ENCODE results near the gene YWHAE. TPM values are rescaled to one million over a fixed set of nuclear protein-coding genes. Genes with fewer than 3 reads are reported as not detected.
"Not testable (repeated sequence)": the region's sequence is repeated elsewhere in the genome, so short reads cannot be mapped to it uniquely, and the experiment has no call there.

Gene YWHAE
- total RNA-seq, 2 experiments from 2014 or later, result 116 to 133 TPM

DNA sequence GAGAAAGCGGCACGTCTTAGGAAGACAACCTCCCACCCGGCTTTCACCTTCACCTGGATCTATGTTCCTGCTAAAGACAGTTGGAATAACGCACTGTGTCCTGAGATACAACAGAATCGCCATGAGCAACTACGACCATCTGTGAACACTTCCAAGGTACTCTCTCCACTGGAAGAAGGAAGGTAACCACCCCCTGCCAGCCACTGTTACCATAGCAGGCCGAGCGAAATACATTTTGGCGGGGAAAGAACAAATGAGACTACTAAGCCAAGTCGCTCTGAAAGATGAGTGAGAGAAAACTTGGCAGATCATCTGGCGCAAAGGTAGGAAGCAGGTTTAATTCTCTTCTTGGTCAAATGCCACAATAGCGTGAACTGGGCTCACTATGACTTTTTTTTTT, 46.2 kb upstream of the YWHAE start:
- Mint-ChIP-seq H3K4me3 (no peak overlapping the region), H3K36me3 (ENCODE audit: low read depth) (peaks cover 25% of the 10 kb centered on the region), H3K4me1 (ENCODE audit: low read depth) (peaks cover 36% of the 10 kb centered on the region), H3K27ac (peak overlapping the region; percentile 28), H3K9me3 (no peaks in the 10 kb centered on the region), H3K27me3 (no peaks in the 10 kb centered on the region)
- ATAC-seq (ENCODE audit: poor library complexity), result no peak
- no peak overlapping the region for H3K4me3 ChIP-seq (ENCODE audit: low read length)
- peaks cover 18% of the 10 kb centered on the region for H3K36me3 ChIP-seq (ENCODE audit: insufficient read depth, low read length)
- CTCF ChIA-PET, result interaction anchor here (1.3 kb wide), 1 partner anchor 80 kb away, joined by 4 read pairs; no protein-coding TSS in a partner anchor
- POLR2A ChIA-PET, result interaction anchor here (1.1 kb wide), 1 partner anchor 70 kb away, joined by 3 read pairs; the partner anchor contains the start of gene INPP5K
- intact Hi-C loops (cut with DNase I, micrococcal nuclease), result no loop called here
- H3K4me1 ChIP-seq (ENCODE audit: insufficient read depth, low read length), result peaks cover 48% of the 10 kb centered on the region
- no peaks in the 10 kb centered on the region for H3K9me3 ChIP-seq (ENCODE audit: control insufficient read depth in 1 of 2, insufficient read depth in 1 of 2, low read length in 2 of 2)
- H3K27me3 ChIP-seq (ENCODE audit: control insufficient read depth in 1 of 2, insufficient read depth in 2 of 2, low read length in 2 of 2), result no peaks in the 10 kb centered on the region
- DNase-seq, result no peak
- H3K27ac ChIP-seq (ENCODE audit: low read depth in 1 of 2, low read length in 2 of 2), result no peak overlapping the region
- TF ChIP-seq, protein P1, sequence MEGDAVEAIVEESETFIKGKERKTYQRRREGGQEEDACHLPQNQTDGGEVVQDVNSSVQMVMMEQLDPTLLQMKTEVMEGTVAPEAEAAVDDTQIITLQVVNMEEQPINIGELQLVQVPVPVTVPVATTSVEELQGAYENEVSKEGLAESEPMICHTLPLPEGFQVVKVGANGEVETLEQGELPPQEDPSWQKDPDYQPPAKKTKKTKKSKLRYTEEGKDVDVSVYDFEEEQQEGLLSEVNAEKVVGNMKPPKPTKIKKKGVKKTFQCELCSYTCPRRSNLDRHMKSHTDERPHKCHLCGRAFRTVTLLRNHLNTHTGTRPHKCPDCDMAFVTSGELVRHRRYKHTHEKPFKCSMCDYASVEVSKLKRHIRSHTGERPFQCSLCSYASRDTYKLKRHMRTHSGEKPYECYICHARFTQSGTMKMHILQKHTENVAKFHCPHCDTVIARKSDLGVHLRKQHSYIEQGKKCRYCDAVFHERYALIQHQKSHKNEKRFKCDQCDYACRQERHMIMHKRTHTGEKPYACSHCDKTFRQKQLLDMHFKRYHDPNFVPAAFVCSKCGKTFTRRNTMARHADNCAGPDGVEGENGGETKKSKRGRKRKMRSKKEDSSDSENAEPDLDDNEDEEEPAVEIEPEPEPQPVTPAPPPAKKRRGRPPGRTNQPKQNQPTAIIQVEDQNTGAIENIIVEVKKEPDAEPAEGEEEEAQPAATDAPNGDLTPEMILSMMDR (IDR thresholded peaks at IDR 0.05), result no peak

DNA sequence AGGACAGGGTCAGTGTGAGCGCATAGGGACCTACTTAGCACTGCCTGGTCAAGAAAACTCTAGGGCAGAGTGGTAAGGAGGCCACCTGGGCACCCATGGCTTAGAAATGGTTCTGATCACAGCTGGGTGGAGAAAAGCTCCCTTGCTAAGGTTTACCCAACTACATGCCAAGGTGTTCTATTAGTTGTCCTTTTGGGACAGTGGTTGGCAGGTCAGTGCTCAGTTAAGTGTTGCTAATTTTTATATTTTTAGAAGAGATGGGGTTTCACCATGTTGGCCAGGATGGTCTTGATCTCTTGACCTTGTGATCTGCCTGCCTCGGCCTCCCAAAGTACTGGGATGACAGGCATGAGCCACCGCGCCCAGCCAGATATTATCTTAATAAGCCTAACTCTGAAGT, 45.7 kb upstream of the YWHAE start:
- POLR2A ChIA-PET, result interaction anchor here (1.1 kb wide), 1 partner anchor 71 kb away, joined by 3 read pairs; the partner anchor contains the start of gene INPP5K
- ATAC-seq (ENCODE audit: poor library complexity); H3K27me3 Mint-ChIP-seq; H3K4me3 Mint-ChIP-seq; H3K9me3 Mint-ChIP-seq; H3K27me3 ChIP-seq (ENCODE audit: control insufficient read depth in 1 of 2, insufficient read depth in 2 of 2, low read length in 2 of 2); CTCF ChIA-PET; H3K9me3 ChIP-seq (ENCODE audit: control insufficient read depth in 1 of 2, insufficient read depth in 1 of 2, low read length in 2 of 2); intact Hi-C loops (cut with DNase I, micrococcal nuclease); H3K4me3 ChIP-seq (ENCODE audit: low read length); H3K27ac ChIP-seq (ENCODE audit: low read depth in 1 of 2, low read length in 2 of 2); DNase-seq: not testable (repeated sequence)
- peaks cover 25% of the 10 kb centered on the region for H3K36me3 Mint-ChIP-seq (ENCODE audit: low read depth)
- Histone ChIP-seq H3K36me3 (ENCODE audit: insufficient read depth, low read length) (peaks cover 20% of the 10 kb centered on the region), H3K4me1 (ENCODE audit: insufficient read depth, low read length) (peaks cover 50% of the 10 kb centered on the region)
- peaks cover 36% of the 10 kb centered on the region for H3K4me1 Mint-ChIP-seq (ENCODE audit: low read depth)
- peak overlapping the region; percentile 28 for H3K27ac Mint-ChIP-seq

DNA sequence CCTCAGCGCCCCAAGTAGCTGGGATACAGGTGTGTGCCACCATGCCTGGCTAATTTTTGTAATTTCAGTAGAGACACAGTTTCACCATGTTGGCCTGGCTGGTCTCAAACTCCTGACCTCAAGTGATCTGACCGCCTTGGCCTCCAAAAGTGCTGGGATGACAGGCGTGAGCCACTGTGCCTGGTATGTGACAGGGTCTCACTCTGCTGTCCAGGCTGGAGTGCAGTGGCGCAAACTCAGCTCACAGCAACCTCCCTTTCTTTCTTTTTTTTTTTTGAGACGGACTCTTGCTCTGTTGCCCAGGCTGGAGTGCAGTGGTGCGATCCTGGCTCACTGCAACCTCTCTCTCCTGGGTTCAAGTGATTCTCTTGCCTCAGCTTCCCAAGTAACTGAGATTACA, 42.7 kb upstream of the YWHAE start:
- H3K27ac ChIP-seq (ENCODE audit: low read depth in 1 of 2, low read length in 2 of 2); DNase-seq; H3K9me3 ChIP-seq (ENCODE audit: control insufficient read depth in 1 of 2, insufficient read depth in 1 of 2, low read length in 2 of 2); H3K27ac Mint-ChIP-seq; H3K27me3 Mint-ChIP-seq; POLR2A ChIA-PET; H3K27me3 ChIP-seq (ENCODE audit: control insufficient read depth in 1 of 2, insufficient read depth in 2 of 2, low read length in 2 of 2); intact Hi-C loops (cut with DNase I, micrococcal nuclease); H3K4me3 ChIP-seq (ENCODE audit: low read length); H3K4me3 Mint-ChIP-seq; H3K9me3 Mint-ChIP-seq; ATAC-seq (ENCODE audit: poor library complexity): not testable (repeated sequence)
- Mint-ChIP-seq H3K4me1 (ENCODE audit: low read depth) (peaks cover 36% of the 10 kb centered on the region), H3K36me3 (ENCODE audit: low read depth) (peaks cover 28% of the 10 kb centered on the region)
- Histone ChIP-seq H3K4me1 (ENCODE audit: insufficient read depth, low read length) (peaks cover 32% of the 10 kb centered on the region), H3K36me3 (ENCODE audit: insufficient read depth, low read length) (peaks cover 22% of the 10 kb centered on the region)
- CTCF ChIA-PET, result interaction anchor here (0.7 kb wide), 1 partner anchor 77 kb away, joined by 6 read pairs; no protein-coding TSS in a partner anchor

DNA sequence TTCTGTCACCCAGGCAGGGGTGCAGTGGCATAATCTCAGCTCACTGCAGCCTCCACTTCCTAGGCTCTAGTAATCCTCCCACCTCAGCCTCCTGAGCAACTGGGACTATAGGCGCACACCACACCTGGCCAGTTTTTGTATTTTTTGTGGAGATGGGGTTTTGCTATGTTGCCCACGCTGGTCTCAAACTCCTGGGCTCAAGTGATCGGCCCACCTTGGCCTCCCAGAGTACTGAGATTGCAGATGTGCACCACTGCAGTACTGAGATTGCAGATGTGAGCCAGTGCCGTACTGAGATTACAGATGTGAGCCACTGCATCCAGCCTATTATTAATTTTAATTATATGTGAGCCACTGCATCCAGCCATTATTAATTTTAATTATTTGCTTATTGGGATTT, 42.2 kb upstream of the YWHAE start:
- H3K27me3 Mint-ChIP-seq, result no peaks in the 10 kb centered on the region
- Histone ChIP-seq H3K4me1 (ENCODE audit: insufficient read depth, low read length) (peaks cover 26% of the 10 kb centered on the region), H3K27ac (ENCODE audit: low read depth in 1 of 2, low read length in 2 of 2) (no peak overlapping the region), H3K9me3 (ENCODE audit: control insufficient read depth in 1 of 2, insufficient read depth in 1 of 2, low read length in 2 of 2) (no peaks in the 10 kb centered on the region), H3K36me3 (ENCODE audit: insufficient read depth, low read length) (peaks cover 25% of the 10 kb centered on the region), H3K4me3 (ENCODE audit: low read length) (no peak overlapping the region), H3K27me3 (ENCODE audit: control insufficient read depth in 1 of 2, insufficient read depth in 2 of 2, low read length in 2 of 2) (no peaks in the 10 kb centered on the region)
- ChIA-PET CTCF (interaction anchor here (0.7 kb wide), 1 partner anchor 77 kb away, joined by 6 read pairs; no protein-coding TSS in a partner anchor), POLR2A (no interaction called here)
- no peaks in the 10 kb centered on the region for H3K9me3 Mint-ChIP-seq
- TF ChIP-seq, protein P1 (IDR thresholded peaks at IDR 0.05), result no peak
- H3K4me3 Mint-ChIP-seq, result no peak overlapping the region
- no peak overlapping the region for H3K27ac Mint-ChIP-seq
- ATAC-seq (ENCODE audit: poor library complexity), result no peak
- peaks cover 31% of the 10 kb centered on the region for H3K36me3 Mint-ChIP-seq (ENCODE audit: low read depth)
- DNase-seq, result no peak
- peaks cover 32% of the 10 kb centered on the region for H3K4me1 Mint-ChIP-seq (ENCODE audit: low read depth)
- intact Hi-C loops (cut with DNase I, micrococcal nuclease), result no loop called here

Measured in CD4-positive, alpha-beta T cell (primary cell).